Lung (tissue), 12 donors: Measurements from ENCODE around the gene HECTD1. TPM values are rescaled to one million over a fixed set of nuclear protein-coding genes. Genes with fewer than 3 reads are reported as not detected.
A peak's percentile ranks its signal among the peaks of the same experiment; 100 is the strongest.
"Not testable (repeated sequence)": the region's sequence is repeated elsewhere in the genome, so short reads cannot be mapped to it uniquely, and the experiment has no call there.

Experiments
- ATAC-seq: fragments of 200-7000 bp; cut with Tn5 transposase; one replicate; pipeline ENCODE4 v1.9.1; 2020; ENCODE audit warnings: moderate number of reproducible peaks; ENCODE audit not compliant: insufficient read depth, low FRiP score
- DNase-seq, 3 donors: peaks; one replicate each; pipeline ENCODE4 v3.0.0-alpha.2; 2013 to 2017
- H3K27ac ChIP-seq, 2 donors: one replicate each; pipeline ENCODE4 v1.5.1; 2013; ENCODE audit warnings: mild to moderate bottlenecking in 2 of 2, moderate library complexity in 2 of 2, control low read depth in 1 of 2, inconsistent platforms in 1 of 2, low read depth in 1 of 2, low read length in 1 of 2
- H3K27me3 ChIP-seq, 3 donors: one replicate each; pipeline ENCODE4 v1.5.1; 2013; ENCODE audit warnings: low read length in 2 of 3; ENCODE audit not compliant: control insufficient read depth in 3 of 3, insufficient read depth in 3 of 3
- H3K36me3 ChIP-seq, 4 donors: one replicate each; pipeline ENCODE4 v1.5.1; 2013; ENCODE audit warnings: low read length in 4 of 4, mild to moderate bottlenecking in 1 of 4, moderate library complexity in 1 of 4; ENCODE audit not compliant: control insufficient read depth in 4 of 4, insufficient read depth in 4 of 4
- H3K4me1 ChIP-seq, 5 donors: one replicate each; pipeline ENCODE4 v1.5.1; 2013; ENCODE audit warnings: low read length in 5 of 5, mild to moderate bottlenecking in 2 of 5, moderate library complexity in 1 of 5; ENCODE audit not compliant: control insufficient read depth in 5 of 5, insufficient read depth in 5 of 5
- H3K4me3 ChIP-seq: one replicate; pipeline ENCODE4 v1.5.1; 2013; ENCODE audit warnings: mild to moderate bottlenecking, control low read depth, moderate library complexity
- H3K9ac ChIP-seq, 2 donors: one replicate each; pipeline ENCODE4 v1.5.1; 2013; ENCODE audit warnings: low read length in 2 of 2, control low read depth in 1 of 2; ENCODE audit not compliant: insufficient read depth in 1 of 2
- H3K9me3 ChIP-seq, 4 donors: one replicate each; pipeline ENCODE4 v1.5.1; 2013; ENCODE audit warnings: low read length in 3 of 4, mild to moderate bottlenecking in 1 of 4, moderate library complexity in 1 of 4; ENCODE audit not compliant: control insufficient read depth in 4 of 4, insufficient read depth in 3 of 4
- CTCF ChIP-seq: IDR thresholded peaks from 2 replicates; pipeline ENCODE4 v1.5.1; 2012; ENCODE audit warnings: mild to moderate bottlenecking; ENCODE audit errors: control extremely low read depth, extremely low read depth
- WGBS, 2 donors: extraction: QIAGEN DNeasy Blood & Tissue Kit; methylation state at CpG; one replicate each; pipeline ENCODE4 v1.1.7; 2013; 5-methylcytosine and 5-hydroxymethylcytosine counted together
- polyA plus RNA-seq, 2 donors: library from polyadenylated mRNA; stranded (reverse); fragments of 200-250 nt; gene quantifications; one replicate each; pipeline ENCODE4 v1.2.1, GENCODE V29; 2013
- total RNA-seq, 2 donors: library from RNA; depleted of rRNA in 1 of 2; stranded (reverse); fragments of >200 nt in 1 of 2; gene quantifications; one replicate each; pipeline ENCODE4 v1.2.1, GENCODE V29; 2014 to 2021
- donor health status: control.
- donor health status: control.
- donor health status: Bipolar disorder and iron deficiency.
- donor health status: healthy.
- donor health status: DM: yes; HTN: yes; CAD: no.

The HECTD1 gene
- total and polyA plus RNA-seq, 4 donors: 44.8 to 399 (median 97.9) TPM

GRCh38 chr14:31251028-31251958 is 43.7 kb upstream of the HECTD1 start:
- 58 to 72% methylated on average over 8 to 9 of the region's 10 CpGs for WGBS, 2 donors
- no peak overlapping the region for H3K4me3 ChIP-seq
- TF ChIP-seq CTCF: no peak
- no peaks in the 10 kb centered on the region for H3K9me3 ChIP-seq
- ATAC-seq (no peak), DNase-seq (no peak)
- H3K27ac ChIP-seq: no peak overlapping the region
- H3K27me3 ChIP-seq: no peaks in the 10 kb centered on the region
- no peaks in the 10 kb centered on the region for H3K4me1 ChIP-seq
- no peaks in the 10 kb centered on the region for H3K36me3 ChIP-seq
- H3K9ac ChIP-seq: no peak overlapping the region

- H3K4me3 ChIP-seq: no peak overlapping the region
- no peak for TF ChIP-seq CTCF
- H3K9ac ChIP-seq: no peak overlapping the region
- H3K9me3 ChIP-seq: no peaks in the 10 kb centered on the region
- H3K36me3 ChIP-seq: no peaks in the 10 kb centered on the region
- H3K4me1 ChIP-seq: peaks cover 0 to 3% (median 0%) of the 10 kb centered on the region in 5 donors
- H3K27me3 ChIP-seq: no peaks in the 10 kb centered on the region
- DNase-seq (no peak), ATAC-seq (no peak)
- H3K27ac ChIP-seq: no peak overlapping the region
- WGBS, 2 donors: 82 to 95% methylated on average over 3 of the region's 3 CpGs
Measured at GRCh38 chr14:31244626-31245025, 37.0 kb upstream of the HECTD1 start.

- WGBS, 2 donors: 73 to 83% methylated on average over 8 of the region's 8 CpGs
- Histone ChIP-seq H3K27me3 (no peaks in the 10 kb centered on the region), H3K36me3 (no peaks in the 10 kb centered on the region), H3K27ac (no peak overlapping the region), H3K4me1 (peaks cover 0 to 3% (median 0%) of the 10 kb centered on the region in 5 donors), H3K9me3 (no peaks in the 10 kb centered on the region), H3K4me3 (no peak overlapping the region), H3K9ac (no peak overlapping the region)
- no peak for DNase-seq
- peak; percentile 58 for ATAC-seq
- no peak for TF ChIP-seq CTCF
Measured at GRCh38 chr14:31243860-31244259, 36.3 kb upstream of the HECTD1 start.

GRCh38 chr14:31242161-31242940 is 34.8 kb upstream of the HECTD1 start:
- H3K4me1 ChIP-seq, H3K27me3 ChIP-seq, ATAC-seq, H3K9me3 ChIP-seq, DNase-seq, H3K36me3 ChIP-seq, H3K9ac ChIP-seq, H3K4me3 ChIP-seq: not testable (repeated sequence)
- peak overlapping the region in 1 of 2 donors; percentile 67 for H3K27ac ChIP-seq
- WGBS, 2 donors: 80 to 83% methylated on average over 10 of the region's 10 CpGs
